ENCODE data around the gene JAKMIP1. TPM values are rescaled to one million over a fixed set of nuclear protein-coding genes. Genes with fewer than 3 reads are reported as not detected.

Gene JAKMIP1
- total RNA-seq, 1 experiment from 2014 or later, result not detected

DNA sequence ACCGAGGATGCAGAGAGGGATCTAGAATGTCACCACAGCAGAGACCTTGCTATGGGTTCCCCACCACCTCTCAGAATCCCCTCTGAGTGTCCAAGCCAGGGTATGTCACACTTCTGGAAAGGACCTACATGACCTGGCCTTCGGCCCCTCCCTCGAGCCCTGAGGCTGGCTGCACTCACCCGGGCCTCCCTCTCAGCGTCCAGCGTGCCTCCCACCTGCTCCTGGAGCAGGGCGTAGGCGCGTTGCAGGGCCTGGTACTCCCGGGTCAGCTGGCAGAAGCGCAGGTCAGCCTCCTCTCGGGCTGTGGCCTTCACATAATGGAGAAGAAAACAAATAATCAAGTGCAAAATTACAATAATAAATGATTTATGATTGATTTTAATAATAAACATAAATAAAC, 138.2 kb downstream of the JAKMIP1 start:
- Mint-ChIP-seq H3K36me3 (ENCODE audit: insufficient read depth, unreplicated experiment) (no peaks in the 10 kb centered on the region), H3K27ac (ENCODE audit: unreplicated experiment) (no peak overlapping the region), H3K4me3 (ENCODE audit: unreplicated experiment) (no peak overlapping the region), H3K4me1 (ENCODE audit: low read depth, unreplicated experiment) (no peaks in the 10 kb centered on the region), H3K9me3 (ENCODE audit: unreplicated experiment) (peaks cover 6% of the 10 kb centered on the region), H3K27me3 (ENCODE audit: insufficient read depth, unreplicated experiment) (peaks cover 15% of the 10 kb centered on the region)
- Histone ChIP-seq H3K9me3 (peaks cover 14% of the 10 kb centered on the region), H3K4me1 (no peaks in the 10 kb centered on the region), H3K27me3 (replicated peaks; ENCODE audit: control insufficient read depth, insufficient read depth, low read length) (no peaks in the 10 kb centered on the region), H3K36me3 (ENCODE audit: control insufficient read depth, insufficient read depth, low read length) (no peaks in the 10 kb centered on the region), H3K4me3 (ENCODE audit: low read depth, low read length) (no peak overlapping the region)
- BruUV-seq (replicated peaks), result no TSS peak
- intact Hi-C loops (cut with micrococcal nuclease; ENCODE audit: unreplicated experiment), result no loop called here
- DNase-seq, result no peak
- no peak for TF ChIP-seq CTCF (IDR thresholded peaks at IDR 0.05; ENCODE audit: insufficient read depth in 1 of 2, low read depth in 1 of 2, low read length in 1 of 2, severe bottlenecking in 1 of 2, unreplicated experiment in 1 of 2)
- ChIA-PET CTCF (no interaction called here), POLR2A (no interaction called here)

DNA sequence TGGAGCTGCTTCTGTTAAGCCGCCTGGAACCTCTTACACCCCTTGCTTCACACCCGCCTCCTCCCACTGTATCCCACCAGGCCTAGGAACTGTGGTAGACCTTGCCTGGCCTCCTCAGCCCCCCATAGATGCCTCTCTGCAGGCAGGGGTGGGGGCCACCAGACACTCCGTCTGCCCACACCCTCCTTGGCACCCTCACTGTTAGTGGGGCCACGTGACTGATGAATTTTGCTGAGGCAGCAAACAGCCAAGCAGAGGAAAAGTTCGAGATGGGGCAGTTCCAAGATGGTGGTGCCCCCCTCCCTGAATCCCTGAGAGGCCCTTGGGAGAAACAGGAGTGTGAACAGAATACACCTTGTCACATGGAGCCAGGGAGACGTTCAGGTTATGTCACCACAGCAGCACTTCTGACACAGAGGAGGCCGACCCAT, 141.0 kb downstream of the JAKMIP1 start:
- DNase-seq, result no peak
- Mint-ChIP-seq H3K27me3 (ENCODE audit: insufficient read depth, unreplicated experiment) (peaks cover 6% of the 10 kb centered on the region), H3K9me3 (ENCODE audit: unreplicated experiment) (peaks cover 6% of the 10 kb centered on the region), H3K27ac (ENCODE audit: unreplicated experiment) (no peak overlapping the region), H3K36me3 (ENCODE audit: insufficient read depth, unreplicated experiment) (no peaks in the 10 kb centered on the region), H3K4me3 (ENCODE audit: unreplicated experiment) (no peak overlapping the region), H3K4me1 (ENCODE audit: low read depth, unreplicated experiment) (no peaks in the 10 kb centered on the region)
- Histone ChIP-seq H3K4me1 (no peaks in the 10 kb centered on the region), H3K27me3 (replicated peaks; ENCODE audit: control insufficient read depth, insufficient read depth, low read length) (no peaks in the 10 kb centered on the region), H3K36me3 (ENCODE audit: control insufficient read depth, insufficient read depth, low read length) (no peaks in the 10 kb centered on the region), H3K9me3 (peaks cover 14% of the 10 kb centered on the region), H3K4me3 (ENCODE audit: low read depth, low read length) (no peak overlapping the region)
- no TSS peak for BruUV-seq (replicated peaks)
- ChIA-PET POLR2A (no interaction called here), CTCF (no interaction called here)
- intact Hi-C loops (cut with micrococcal nuclease; ENCODE audit: unreplicated experiment), result no loop called here
- TF ChIP-seq CTCF (IDR thresholded peaks at IDR 0.05; ENCODE audit: insufficient read depth in 1 of 2, low read depth in 1 of 2, low read length in 1 of 2, severe bottlenecking in 1 of 2, unreplicated experiment in 1 of 2), result no peak

DNA sequence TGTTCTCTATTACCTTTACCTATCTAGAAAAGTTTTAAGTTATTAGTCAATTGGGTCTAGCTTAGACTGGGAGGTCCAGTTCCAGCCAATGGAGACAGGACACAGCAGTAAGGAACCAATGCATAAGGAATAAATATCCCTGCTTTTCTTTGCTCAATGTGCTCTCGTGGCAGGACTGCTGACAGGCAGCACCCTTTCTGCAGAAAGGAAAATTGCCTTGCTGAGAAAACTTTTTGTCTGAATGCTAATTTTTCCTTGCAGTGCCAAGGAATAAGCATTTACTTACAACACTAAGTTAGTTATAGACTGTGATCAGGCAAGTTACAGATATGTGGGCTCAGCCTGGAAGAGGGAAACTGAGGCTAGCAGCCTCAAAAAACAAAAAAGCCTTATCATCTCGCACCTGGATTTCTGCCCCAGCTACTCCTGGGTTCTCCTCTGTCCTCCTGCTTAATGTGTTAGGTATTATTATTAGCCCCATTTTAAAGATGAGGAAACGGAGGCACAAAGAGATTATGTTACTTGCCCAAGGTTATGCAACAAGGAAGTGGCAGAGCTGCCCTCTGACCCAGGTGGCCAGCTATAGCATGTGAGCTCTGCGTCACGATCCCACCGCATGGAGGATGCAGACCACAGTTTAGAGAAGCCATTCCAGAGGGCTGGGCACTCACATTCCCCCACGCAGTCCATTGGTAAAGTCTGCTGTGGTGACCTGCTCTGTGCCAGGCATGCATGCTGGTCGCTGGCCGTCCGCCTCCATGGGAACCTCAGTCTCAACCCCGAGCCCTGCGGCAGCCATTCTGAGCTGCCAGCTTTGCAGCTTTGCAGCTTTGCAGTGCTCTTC, 141.6 kb downstream of the JAKMIP1 start:
- H3K27me3 Mint-ChIP-seq (ENCODE audit: insufficient read depth, unreplicated experiment), result peaks cover 5% of the 10 kb centered on the region
- no peaks in the 10 kb centered on the region for H3K4me1 Mint-ChIP-seq (ENCODE audit: low read depth, unreplicated experiment)
- no peaks in the 10 kb centered on the region for H3K36me3 Mint-ChIP-seq (ENCODE audit: insufficient read depth, unreplicated experiment)
- ChIA-PET POLR2A (no interaction called here), CTCF (no interaction called here)
- H3K27ac Mint-ChIP-seq (ENCODE audit: unreplicated experiment), result no peak overlapping the region
- no peaks in the 10 kb centered on the region for H3K4me1 ChIP-seq
- H3K36me3 ChIP-seq (ENCODE audit: control insufficient read depth, insufficient read depth, low read length), result no peaks in the 10 kb centered on the region
- H3K9me3 Mint-ChIP-seq (ENCODE audit: unreplicated experiment), result peaks cover 6% of the 10 kb centered on the region
- H3K9me3 ChIP-seq, result peaks cover 14% of the 10 kb centered on the region
- no TSS peak for BruUV-seq (replicated peaks)
- intact Hi-C loops (cut with micrococcal nuclease; ENCODE audit: unreplicated experiment), result no loop called here
- H3K27me3 ChIP-seq (replicated peaks; ENCODE audit: control insufficient read depth, insufficient read depth, low read length), result no peaks in the 10 kb centered on the region
- H3K4me3 Mint-ChIP-seq (ENCODE audit: unreplicated experiment), result no peak overlapping the region
- no peak for DNase-seq
- no peak overlapping the region for H3K4me3 ChIP-seq (ENCODE audit: low read depth, low read length)
- no peak for TF ChIP-seq CTCF (IDR thresholded peaks at IDR 0.05; ENCODE audit: insufficient read depth in 1 of 2, low read depth in 1 of 2, low read length in 1 of 2, severe bottlenecking in 1 of 2, unreplicated experiment in 1 of 2)
